Endodermal cell (in vitro differentiated cells): ENCODE data around the gene MAGT1. TPM values are rescaled to one million over a fixed set of nuclear protein-coding genes. Genes with fewer than 3 reads are reported as not detected.
"Not testable (repeated sequence)": the region's sequence is repeated elsewhere in the genome, so short reads cannot be mapped to it uniquely, and the experiment has no call there.

Experiments used
- DNase-seq: peaks from one replicate; pipeline ENCODE4 v3.0.0-alpha.2; 2017
- H3K27ac ChIP-seq: 2 replicates; pipeline ENCODE4 v1.5.1; 2013; ENCODE audit warnings: mild to moderate bottlenecking, low read depth, low read length, moderate library complexity
- H3K27me3 ChIP-seq: 2 replicates; pipeline ENCODE4 v1.6.1; 2013; ENCODE audit warnings: mild to moderate bottlenecking, low read length, moderate library complexity; ENCODE audit not compliant: insufficient read depth, control insufficient read depth, poor library complexity, severe bottlenecking
- H3K36me3 ChIP-seq: 2 replicates; pipeline ENCODE4 v1.7.0; 2013; ENCODE audit warnings: mild to moderate bottlenecking, low read length, moderate library complexity; ENCODE audit not compliant: control insufficient read depth, insufficient read depth
- H3K4me1 ChIP-seq: one replicate; pipeline ENCODE4 v1.7.0; 2013; ENCODE audit warnings: low read length; ENCODE audit not compliant: control insufficient read depth, insufficient read depth
- H3K4me3 ChIP-seq: 2 replicates; pipeline ENCODE4 v1.5.1; 2013; ENCODE audit warnings: mild to moderate bottlenecking, low read length, moderate library complexity
- H3K9ac ChIP-seq: 2 replicates; pipeline ENCODE4 v1.6.1; 2013; ENCODE audit warnings: mild to moderate bottlenecking, low read length, moderate library complexity; ENCODE audit not compliant: poor library complexity, severe bottlenecking; ENCODE audit errors: extremely low read depth
- H3K9me3 ChIP-seq: 2 replicates; pipeline ENCODE4 v1.6.1; 2013; ENCODE audit warnings: mild to moderate bottlenecking, low read length, moderate library complexity; ENCODE audit not compliant: control insufficient read depth
- H3K27ac Mint-ChIP-seq: 2 replicates; pipeline ENCODE4 v1.8.0; 2020; ENCODE audit warnings: mixed read lengths
- H3K27me3 Mint-ChIP-seq: 2 replicates; pipeline ENCODE4 v1.8.0; 2021; ENCODE audit warnings: mild to moderate bottlenecking, mixed read lengths; ENCODE audit not compliant: insufficient read depth
- H3K36me3 Mint-ChIP-seq: 2 replicates; pipeline ENCODE4 v1.8.0; 2020; ENCODE audit warnings: low read depth, mixed read lengths
- H3K4me1 Mint-ChIP-seq: 2 replicates; pipeline ENCODE4 v1.8.0; 2020; ENCODE audit warnings: mixed read lengths
- H3K4me3 Mint-ChIP-seq: 2 replicates; pipeline ENCODE4 v1.8.0; 2020; ENCODE audit warnings: mild to moderate bottlenecking, moderate library complexity, mixed read lengths
- H3K9me3 Mint-ChIP-seq: 2 replicates; pipeline ENCODE4 v1.8.0; 2020; ENCODE audit warnings: mild to moderate bottlenecking, mixed read lengths
- WGBS, 2 experiments: methylation state at CpG; one replicate each; pipeline versions ENCODE4 v1.1.5 to v1.1.7; 2013; ENCODE audit warnings: missing lambda C conversion rate in 2 of 2, mixed read lengths in 1 of 2; ENCODE audit not compliant: insufficient coverage in 1 of 2, insufficient read length in 1 of 2; 5-methylcytosine and 5-hydroxymethylcytosine counted together
- total RNA-seq, 2 donors: library from RNA; stranded (reverse); fragmentation: NEBNext Ultra II Directional in 1 of 2; extraction: Animal tissue kit (Norgen Biotek cat#: 25700) in 1 of 2; gene quantifications; 2 replicates in 1 of 2; 3 replicates in 1 of 2; pipeline ENCODE4 v1.2.1, GENCODE V29; 2021
- TF ChIP-seq, protein P1 (sequence below): fragments of 200-600 bp; sonication (generic); conservative IDR thresholded peaks from 2 replicates; pipeline ENCODE4 v1.5.0; 2021; ENCODE audit warnings: antibody characterized with exemption, mild to moderate bottlenecking

The MAGT1 gene
- total RNA-seq, 2 donors from 2014 or later: 40.0 to 54.1 TPM

DNA sequence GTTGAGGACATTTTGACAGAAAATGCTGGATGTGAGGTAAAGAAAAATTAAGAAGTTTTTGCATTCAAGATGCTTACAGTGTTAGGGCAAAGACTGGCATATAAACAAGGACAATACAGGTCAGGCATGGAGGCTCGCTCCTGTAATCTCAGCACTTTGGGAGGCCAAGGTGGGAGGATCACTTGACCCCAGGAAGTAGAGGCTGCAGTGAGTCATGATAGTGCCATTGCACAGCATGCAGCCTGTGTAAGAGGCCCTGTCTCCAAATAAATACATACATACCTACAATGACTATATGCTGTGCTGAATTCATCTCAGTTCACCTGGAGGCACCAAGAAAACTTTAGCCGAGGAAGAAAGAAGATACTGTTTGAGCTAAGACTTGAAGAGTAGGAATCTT, 2.3 kb downstream of the MAGT1 start:
- TF ChIP-seq, protein P1, sequence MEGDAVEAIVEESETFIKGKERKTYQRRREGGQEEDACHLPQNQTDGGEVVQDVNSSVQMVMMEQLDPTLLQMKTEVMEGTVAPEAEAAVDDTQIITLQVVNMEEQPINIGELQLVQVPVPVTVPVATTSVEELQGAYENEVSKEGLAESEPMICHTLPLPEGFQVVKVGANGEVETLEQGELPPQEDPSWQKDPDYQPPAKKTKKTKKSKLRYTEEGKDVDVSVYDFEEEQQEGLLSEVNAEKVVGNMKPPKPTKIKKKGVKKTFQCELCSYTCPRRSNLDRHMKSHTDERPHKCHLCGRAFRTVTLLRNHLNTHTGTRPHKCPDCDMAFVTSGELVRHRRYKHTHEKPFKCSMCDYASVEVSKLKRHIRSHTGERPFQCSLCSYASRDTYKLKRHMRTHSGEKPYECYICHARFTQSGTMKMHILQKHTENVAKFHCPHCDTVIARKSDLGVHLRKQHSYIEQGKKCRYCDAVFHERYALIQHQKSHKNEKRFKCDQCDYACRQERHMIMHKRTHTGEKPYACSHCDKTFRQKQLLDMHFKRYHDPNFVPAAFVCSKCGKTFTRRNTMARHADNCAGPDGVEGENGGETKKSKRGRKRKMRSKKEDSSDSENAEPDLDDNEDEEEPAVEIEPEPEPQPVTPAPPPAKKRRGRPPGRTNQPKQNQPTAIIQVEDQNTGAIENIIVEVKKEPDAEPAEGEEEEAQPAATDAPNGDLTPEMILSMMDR: no peak
- no peak overlapping the region for H3K9ac ChIP-seq
- peaks cover 47% of the 10 kb centered on the region for H3K9me3 Mint-ChIP-seq
- no peak overlapping the region for H3K4me3 Mint-ChIP-seq
- no peaks in the 10 kb centered on the region for H3K27me3 ChIP-seq
- 95% methylated on average over 2 of the region's 2 CpGs; no CpG with 5 or more reads in 1 of the 2 experiments for WGBS, 2 experiments
- no peaks in the 10 kb centered on the region for H3K4me1 ChIP-seq
- peak overlapping the region; percentile 95 for H3K4me3 ChIP-seq
- peaks cover 4% of the 10 kb centered on the region for H3K36me3 Mint-ChIP-seq
- H3K4me1 Mint-ChIP-seq: no peaks in the 10 kb centered on the region
- DNase-seq: no peak
- no peaks in the 10 kb centered on the region for H3K27me3 Mint-ChIP-seq
- H3K36me3 ChIP-seq: no peaks in the 10 kb centered on the region
- H3K27ac Mint-ChIP-seq: no peak overlapping the region
- H3K27ac ChIP-seq: no peak overlapping the region
- H3K9me3 ChIP-seq: no peaks in the 10 kb centered on the region

DNA sequence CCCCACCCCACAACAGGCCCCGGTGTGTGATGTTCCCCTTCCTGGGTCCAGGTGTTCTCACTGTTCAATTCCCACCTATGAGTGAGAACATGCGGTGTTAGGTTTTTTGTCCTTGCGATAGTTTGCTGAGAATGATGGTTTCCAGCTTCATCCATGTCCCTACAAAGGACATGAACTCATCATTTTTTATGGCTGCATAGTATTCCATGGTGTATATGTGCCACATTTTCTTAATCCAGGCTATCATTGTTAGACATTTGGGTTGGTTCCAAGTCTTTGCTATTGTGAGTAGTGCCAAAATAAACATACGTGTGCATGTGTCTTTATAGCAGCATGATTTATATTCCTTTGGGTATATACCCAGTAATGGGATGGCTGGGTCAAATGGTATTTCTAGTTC, 13.8 kb downstream of the MAGT1 start:
- H3K36me3 ChIP-seq, H3K9ac ChIP-seq, H3K4me3 Mint-ChIP-seq, H3K4me3 ChIP-seq, DNase-seq, H3K4me1 ChIP-seq, H3K4me1 Mint-ChIP-seq, H3K27me3 Mint-ChIP-seq, H3K9me3 ChIP-seq, H3K27me3 ChIP-seq, H3K36me3 Mint-ChIP-seq, H3K27ac Mint-ChIP-seq, H3K27ac ChIP-seq: not testable (repeated sequence)
- WGBS, 2 experiments: no CpG with 5 or more reads among the region's 4 CpGs
- H3K9me3 Mint-ChIP-seq: peaks cover 36% of the 10 kb centered on the region

DNA sequence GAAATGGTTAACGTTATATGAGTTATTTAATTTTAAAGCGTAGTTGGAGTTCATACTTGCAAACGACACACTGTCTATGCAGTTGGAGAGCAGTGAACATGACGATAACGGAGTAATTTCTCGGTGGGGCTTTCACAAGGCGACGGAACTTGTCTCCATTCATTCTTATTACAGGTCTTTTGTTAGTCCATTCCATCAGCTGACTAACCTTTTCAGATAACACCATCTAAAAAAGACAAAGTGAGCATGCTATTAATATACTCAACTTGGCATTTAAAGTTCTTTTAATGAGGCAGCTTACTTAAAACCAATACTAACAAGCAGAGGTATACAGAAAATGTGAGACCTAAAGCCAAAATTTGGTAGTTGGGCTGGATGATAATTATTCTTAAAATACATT, 19.9 kb downstream of the MAGT1 start:
- Histone ChIP-seq H3K9ac (no peak overlapping the region), H3K27me3 (no peaks in the 10 kb centered on the region), H3K4me1 (no peaks in the 10 kb centered on the region), H3K4me3 (no peak overlapping the region), H3K36me3 (peaks cover 23% of the 10 kb centered on the region), H3K9me3 (no peaks in the 10 kb centered on the region), H3K27ac (no peak overlapping the region)
- 99 to 100% methylated on average over 4 to 8 of the region's 8 CpGs for WGBS, 2 experiments
- Mint-ChIP-seq H3K9me3 (peaks cover 26% of the 10 kb centered on the region), H3K27ac (no peak overlapping the region), H3K27me3 (no peaks in the 10 kb centered on the region), H3K4me3 (no peak overlapping the region), H3K36me3 (peaks cover 20% of the 10 kb centered on the region), H3K4me1 (no peaks in the 10 kb centered on the region)
- TF ChIP-seq, protein P1: no peak
- no peak for DNase-seq

DNA sequence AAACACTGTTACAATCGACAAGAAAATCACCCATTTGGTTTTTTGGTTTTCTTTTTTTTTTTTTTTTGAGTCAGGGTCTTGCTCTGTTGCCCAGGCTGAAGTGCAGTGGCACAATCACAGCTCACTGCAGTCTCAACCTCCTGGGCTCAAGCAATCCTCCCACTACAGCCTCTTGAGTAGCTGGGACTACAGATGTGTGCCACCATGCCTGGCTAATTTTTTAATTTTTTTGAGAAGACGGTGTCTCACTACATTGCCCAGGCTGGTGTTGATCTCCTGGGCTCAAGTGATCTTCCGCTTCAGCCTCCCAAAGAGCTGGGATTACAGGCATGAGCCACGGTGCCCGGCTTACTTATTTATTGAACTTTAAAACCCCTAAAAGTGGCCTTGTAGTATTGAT, 63.7 kb downstream of the MAGT1 start:
- not testable (repeated sequence) for H3K27ac Mint-ChIP-seq, H3K4me1 Mint-ChIP-seq, H3K27me3 ChIP-seq, H3K4me3 Mint-ChIP-seq, H3K4me3 ChIP-seq, H3K9me3 ChIP-seq, DNase-seq, H3K27ac ChIP-seq, H3K27me3 Mint-ChIP-seq, H3K4me1 ChIP-seq, H3K9ac ChIP-seq
- WGBS, 2 experiments: 87 to 93% methylated on average over 2 to 5 of the region's 5 CpGs
- Mint-ChIP-seq H3K9me3 (peaks cover 39% of the 10 kb centered on the region), H3K36me3 (peaks cover 37% of the 10 kb centered on the region)
- peaks cover 11% of the 10 kb centered on the region for H3K36me3 ChIP-seq

DNA sequence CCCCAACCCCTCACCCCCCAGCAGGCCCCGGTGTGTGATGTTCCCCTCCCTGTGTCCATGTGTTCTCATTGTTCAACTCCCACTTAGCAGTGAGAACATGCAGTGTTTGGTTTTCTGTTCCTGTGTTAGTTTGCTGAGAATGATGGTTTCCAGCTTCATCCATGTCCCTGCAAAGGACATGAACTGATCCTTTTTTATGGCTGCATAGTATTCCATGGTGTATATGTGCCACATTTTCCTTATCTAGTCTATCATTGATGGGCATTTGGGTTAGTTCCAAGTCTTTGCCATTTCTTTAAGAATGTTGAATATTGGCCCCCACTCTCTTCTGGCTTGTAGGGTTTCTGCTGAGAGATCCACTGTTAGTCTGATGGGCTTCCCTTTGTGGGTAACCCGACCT, 73.2 kb downstream of the MAGT1 start:
- not testable (repeated sequence) for H3K27me3 ChIP-seq, H3K27me3 Mint-ChIP-seq, H3K4me3 ChIP-seq, H3K4me1 Mint-ChIP-seq, DNase-seq, H3K4me1 ChIP-seq, H3K4me3 Mint-ChIP-seq, H3K27ac Mint-ChIP-seq, H3K9ac ChIP-seq, H3K9me3 ChIP-seq, H3K27ac ChIP-seq
- H3K36me3 ChIP-seq: peaks cover 17% of the 10 kb centered on the region
- Mint-ChIP-seq H3K36me3 (peaks cover 32% of the 10 kb centered on the region), H3K9me3 (peaks cover 47% of the 10 kb centered on the region)
- no CpG with 5 or more reads among the region's 2 CpGs for WGBS, 2 experiments
